HG03342 (cell line): Measurements from ENCODE around the gene MAPK14.
A peak's percentile ranks its signal among the peaks of the same experiment; 100 is the strongest.
"Not testable (repeated sequence)": the region's sequence is repeated elsewhere in the genome, so short reads cannot be mapped to it uniquely, and the experiment has no call there.

Experiments used
- ATAC-seq: cut with Tn5 transposase; IDR thresholded peaks from one replicate; pipeline ENCODE4 v1.9.1; 2021; ENCODE audit warnings: mild to moderate bottlenecking, moderate library complexity; ENCODE audit not compliant: unreplicated experiment

Gene MAPK14

DNA sequence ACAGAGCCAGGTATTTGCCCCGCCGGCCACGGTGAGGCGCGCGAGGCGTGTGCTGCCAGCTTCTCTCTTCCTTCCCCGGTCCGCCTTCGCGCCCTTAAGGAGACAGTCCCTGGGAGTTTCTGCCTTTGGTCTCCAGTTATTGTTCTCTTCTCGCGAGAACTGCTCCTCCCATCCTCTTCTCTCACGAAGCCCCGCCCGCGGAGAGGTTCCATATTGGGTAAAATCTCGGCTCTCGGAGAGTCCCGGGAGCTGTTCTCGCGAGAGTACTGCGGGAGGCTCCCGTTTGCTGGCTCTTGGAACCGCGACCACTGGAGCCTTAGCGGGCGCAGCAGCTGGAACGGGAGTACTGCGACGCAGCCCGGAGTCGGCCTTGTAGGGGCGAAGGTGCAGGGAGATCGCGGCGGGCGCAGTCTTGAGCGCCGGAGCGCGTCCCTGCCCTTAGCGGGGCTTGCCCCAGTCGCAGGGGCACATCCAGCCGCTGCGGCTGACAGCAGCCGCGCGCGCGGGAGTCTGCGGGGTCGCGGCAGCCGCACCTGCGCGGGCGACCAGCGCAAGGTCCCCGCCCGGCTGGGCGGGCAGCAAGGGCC is at the start of gene MAPK14:
Gene MAPK14, plus strand, starts transcription at position 308 of the 587 bp plus-strand sequence. CDS start 350 bp downstream, outside the sequence.
- peak; percentile 88 for ATAC-seq

DNA sequence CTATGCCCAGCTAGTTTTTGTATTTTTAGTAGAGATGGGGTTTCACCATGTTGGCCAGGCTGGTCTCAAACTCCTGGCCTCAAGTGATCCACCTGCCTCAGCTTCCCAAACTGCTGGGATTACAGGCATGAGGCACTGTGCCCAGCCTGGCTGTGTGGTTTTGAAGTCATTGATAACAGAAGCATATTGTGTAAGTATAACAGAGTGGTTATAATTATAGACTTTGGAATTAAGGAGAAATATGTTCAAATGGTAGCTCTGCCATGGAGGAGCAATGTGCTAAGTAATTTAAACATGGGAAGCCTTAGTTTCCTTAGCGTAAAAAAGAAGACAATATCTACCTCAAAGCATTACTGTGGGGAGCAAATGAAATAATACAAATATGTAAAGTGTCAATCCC is 47.5 kb upstream of the MAPK14 start:
- not testable (repeated sequence) for ATAC-seq

DNA sequence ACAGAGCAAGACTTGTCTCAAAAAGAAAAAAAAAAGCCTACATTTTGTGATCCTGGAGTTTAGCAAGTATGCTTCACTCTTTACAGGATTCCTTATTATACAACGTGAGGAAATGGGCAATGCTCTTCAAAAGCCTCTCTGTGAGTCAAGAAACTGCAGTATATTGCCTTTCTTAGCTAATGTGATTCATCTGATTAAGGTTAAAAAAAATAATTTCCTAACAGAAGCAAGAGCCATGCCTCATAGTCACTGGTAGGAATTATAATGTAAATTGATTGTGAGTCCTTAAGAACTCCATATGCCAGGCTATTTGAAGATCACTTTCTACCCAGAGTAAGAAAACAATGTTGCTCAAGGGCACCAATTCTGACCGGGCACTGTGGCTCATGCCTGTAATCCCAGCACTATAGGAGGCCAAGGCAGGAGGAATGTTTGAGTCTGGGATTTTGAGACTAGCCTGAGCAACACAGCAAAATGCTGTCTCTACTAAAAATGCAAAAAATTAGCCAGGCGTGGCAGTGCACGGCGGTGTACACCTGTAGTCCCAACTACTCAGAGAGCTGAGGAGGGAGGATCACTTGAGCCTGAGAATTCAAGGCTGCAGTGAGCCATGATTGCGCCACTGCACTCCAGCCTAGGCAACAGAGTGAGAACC is 46.5 kb upstream of the MAPK14 start:
- no peak for ATAC-seq

DNA sequence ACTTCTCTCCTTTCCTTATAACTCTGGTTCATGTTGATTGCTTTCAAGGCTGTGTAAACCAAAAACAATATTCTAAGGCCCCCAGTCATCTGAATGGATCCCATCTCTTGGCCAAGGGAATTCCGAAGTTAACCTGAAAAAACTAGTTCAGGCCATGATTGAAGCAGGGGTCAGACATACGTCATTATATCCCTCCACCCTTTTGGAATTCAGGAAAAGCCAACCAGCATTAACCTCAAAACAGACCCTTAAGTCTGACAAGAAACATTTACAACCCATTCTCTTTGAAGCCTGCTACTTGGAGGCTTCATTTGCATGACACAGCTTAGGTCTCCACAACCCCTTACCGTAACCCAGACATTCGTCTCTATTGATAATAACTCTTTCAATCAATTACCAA is 42.9 kb upstream of the MAPK14 start:
- no peak for ATAC-seq

DNA sequence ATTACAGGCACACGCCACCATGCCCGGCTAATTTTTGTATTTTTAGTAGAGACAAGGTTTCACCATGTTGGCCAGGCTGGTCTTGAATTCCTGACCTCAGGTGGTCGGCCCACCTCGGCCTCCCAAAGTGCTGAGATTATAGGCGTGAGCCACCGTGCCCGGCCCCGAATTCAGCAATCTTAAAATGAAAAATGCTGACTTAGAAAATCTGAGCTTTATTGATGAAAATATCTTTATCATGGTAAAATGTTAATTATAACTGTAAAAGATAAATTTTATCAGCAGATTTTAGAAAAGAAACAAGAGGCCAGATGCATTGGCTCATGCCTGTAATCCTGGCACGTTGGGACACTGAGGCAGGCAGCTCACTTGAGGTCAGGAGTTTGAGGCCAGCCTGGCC is 39.6 kb upstream of the MAPK14 start:
- not testable (repeated sequence) for ATAC-seq

DNA sequence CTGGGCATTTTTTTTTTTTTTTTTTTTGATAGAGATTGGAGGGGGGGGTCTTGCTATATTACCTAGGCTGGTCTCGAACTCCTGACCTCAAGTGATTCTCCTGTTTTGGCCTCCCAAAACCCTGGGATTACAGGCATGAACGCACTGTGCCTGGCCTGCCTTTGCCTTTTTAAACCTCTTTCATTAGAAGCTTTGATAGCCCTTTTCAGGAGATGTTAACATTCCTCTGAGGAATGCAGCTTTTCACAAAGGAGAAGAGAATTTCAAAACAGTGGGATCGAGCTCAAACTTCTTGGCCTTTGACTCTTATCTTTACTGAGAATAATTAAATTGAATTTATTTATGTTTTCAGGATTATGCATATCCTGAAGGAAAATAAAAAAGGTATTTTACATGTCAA is 34.5 kb upstream of the MAPK14 start:
- ATAC-seq, result no peak

DNA sequence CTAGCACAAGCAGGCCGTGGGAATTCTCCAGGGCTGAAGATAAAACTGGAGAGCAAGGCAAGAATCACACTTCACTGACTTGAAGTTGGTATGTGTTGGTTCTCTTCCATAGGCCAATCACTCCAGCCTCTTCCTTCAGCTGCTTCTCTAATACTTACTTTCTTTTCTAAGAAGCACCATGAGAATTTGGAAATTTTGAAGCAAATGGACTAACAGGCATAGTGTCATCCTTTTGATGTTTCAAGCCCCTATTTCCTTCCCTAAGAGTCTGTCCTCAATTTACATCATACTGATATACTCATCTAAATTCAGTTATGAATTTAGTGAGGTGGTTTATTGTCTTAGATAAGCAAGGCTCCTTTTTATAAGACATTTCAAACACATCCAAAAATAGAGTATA is 27.2 kb upstream of the MAPK14 start:
- ATAC-seq, result no peak

DNA sequence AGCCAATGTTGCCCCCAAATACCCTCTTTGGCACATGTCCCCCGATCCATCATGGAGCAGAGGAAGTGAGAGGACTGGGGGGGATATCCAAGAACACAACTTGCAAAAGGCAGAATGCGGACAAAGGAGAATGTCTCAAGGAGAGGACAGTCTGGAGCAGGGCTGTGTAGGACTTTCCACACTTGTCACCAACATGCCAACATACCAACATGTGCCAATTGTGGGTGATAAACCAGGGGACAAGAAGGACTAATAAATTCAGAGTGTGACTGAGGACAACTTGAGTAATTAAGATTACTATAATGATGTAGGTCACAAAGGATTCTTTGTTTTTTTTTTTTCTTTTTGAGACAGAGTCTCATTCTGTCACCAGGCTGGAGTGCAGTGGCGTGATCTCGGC is 11.9 kb upstream of the MAPK14 start:
- ATAC-seq, result no peak

DNA sequence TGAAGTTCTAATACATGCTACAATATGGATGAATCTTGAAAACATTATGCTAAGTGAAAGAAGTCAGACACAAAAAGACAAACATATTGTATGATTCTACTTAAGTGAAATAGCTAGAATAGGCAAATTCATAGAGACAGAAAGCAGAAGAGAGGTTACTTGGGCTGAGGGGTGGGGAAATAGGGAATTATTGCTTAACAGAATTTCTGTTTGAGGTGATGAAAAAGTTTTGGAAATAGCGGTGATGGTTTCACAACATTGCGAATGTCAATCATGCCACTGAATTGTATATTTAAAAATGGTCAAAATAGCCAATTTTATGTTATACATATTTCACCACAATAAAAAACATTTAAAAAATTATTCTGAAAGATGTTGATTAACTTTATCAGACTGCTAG is 9.3 kb upstream of the MAPK14 start:
- ATAC-seq, result no peak

DNA sequence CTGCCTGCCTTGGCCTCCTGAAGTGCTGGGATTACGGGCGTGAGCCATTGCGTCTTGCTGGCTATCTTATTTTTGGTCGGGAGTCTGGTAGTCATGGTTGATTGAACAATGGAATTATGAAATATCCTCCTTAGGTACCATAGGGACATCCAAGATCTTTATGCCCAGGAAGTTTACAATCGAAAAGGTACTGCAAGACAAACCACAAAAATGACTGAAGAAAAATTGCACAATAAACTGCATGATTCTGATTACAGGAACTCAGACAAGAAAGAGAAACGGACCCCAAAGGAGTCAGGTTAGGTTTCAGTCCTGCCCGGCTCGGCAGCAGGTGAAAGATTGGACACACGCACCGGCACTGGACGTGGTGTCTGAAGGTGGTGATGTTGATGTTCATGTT is 8.4 kb upstream of the MAPK14 start:
- no peak for ATAC-seq

DNA sequence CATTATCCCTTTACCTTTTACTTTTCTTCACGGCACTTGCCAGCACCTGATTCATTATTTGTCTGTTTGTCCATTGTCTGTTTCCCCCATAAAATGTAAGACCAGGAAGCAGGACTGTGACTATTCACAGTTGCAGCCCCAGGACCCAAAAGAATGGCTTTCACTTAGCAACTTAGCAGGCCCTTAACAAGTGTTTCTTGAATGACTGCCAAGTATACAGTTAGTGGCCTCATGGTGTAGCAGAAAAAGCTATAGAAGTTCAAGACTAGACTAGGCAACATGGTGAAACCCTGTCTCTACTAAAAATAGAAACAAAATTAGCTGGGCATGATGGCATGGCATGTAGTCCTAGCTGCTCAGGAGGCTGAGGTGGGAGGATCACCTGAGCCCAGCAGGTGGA is 7.5 kb upstream of the MAPK14 start:
- no peak for ATAC-seq

DNA sequence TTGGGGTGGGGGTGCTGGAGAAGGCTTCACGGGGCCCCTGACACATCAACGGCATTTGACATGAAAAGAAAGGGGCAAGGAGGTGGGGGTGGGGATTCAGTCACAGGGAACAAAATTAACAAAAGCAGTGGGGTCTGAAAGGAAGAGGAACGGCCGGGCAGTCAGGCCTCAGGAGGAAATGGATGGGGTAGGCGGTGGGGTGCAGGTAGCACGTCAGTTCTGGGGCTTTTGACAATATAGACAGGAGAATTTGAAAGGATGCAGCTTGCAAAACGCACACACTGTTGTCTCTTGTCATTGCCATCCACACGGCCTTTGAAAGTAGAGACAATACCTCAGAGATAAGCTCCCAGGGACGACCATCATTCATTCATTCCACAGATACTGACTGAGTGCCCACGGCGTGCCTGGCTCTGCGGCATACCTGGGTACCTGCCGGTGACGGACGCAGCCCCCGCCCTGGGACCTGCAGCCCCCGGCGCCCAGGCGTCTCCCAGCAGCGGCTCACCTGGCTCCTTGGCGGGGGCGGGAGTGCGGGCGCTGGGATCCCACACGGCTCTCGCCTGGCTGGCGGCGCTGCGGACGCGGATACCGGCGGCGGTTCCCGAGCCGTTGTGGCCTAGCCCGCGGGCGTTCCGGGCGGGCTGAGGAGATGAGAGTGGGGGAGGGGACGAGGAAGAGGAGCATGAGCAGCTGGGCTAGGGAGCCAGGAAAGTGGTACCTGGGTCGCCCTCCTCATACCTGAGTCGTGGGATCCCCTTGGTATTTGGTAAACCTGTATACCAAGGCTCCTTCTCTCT is 3.4 kb upstream of the MAPK14 start, which contains the start of gene SLC26A8:
Gene SLC26A8, minus strand, starts transcription at position 646 of the 800 bp plus-strand sequence. CDS start 4,934 bp downstream, outside the sequence.
- no peak for ATAC-seq

DNA sequence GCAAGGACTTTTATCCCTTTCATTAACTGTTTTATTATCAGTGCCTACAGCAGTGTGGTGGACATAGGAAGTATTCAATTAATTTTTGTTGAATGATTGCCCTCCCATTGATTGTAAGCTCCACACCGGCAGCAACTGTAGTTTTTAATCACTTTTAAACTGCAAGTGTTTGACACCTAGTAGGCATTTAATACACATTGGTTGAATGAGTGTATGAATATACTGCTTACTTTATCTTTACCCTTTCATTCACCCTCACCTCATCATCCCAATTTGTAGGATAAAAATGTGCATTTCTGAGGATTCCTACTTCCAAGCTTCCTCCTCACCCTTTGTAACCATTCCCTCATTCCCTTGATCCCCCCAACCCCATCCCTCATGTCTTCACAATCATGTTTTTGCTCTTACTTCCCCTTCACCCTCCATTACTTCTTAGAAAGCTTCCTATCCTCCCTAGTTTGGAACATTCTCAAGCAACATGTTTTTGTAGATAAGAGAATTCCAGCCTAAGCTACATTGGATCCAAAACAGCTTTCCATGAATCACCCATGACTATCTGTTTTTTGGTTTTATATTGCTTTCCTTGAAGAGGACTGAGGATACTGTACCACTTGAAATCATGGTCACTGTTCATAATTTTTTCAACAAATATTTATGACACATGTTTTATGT is 2.2 kb upstream of the MAPK14 start:
- no peak for ATAC-seq

DNA sequence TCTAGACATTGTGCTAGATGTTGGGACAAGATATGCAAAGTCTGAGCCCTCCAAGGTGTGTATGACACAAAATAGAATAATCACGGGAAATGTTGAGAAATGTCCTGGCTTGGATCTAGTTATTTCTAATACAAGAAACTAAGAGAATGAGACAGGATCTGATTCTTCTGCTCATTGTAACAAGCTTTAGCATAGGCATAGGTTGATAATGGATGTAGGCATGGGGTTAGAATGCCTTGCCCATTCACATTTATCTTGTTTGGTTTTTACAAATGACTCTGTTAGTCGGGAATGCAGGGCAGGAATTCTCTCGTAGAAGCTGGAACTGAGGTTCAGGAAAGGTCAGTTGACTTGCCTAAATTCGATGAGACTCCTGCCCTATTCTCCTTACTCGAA is 1.7 kb upstream of the MAPK14 start:
- ATAC-seq, result no peak

DNA sequence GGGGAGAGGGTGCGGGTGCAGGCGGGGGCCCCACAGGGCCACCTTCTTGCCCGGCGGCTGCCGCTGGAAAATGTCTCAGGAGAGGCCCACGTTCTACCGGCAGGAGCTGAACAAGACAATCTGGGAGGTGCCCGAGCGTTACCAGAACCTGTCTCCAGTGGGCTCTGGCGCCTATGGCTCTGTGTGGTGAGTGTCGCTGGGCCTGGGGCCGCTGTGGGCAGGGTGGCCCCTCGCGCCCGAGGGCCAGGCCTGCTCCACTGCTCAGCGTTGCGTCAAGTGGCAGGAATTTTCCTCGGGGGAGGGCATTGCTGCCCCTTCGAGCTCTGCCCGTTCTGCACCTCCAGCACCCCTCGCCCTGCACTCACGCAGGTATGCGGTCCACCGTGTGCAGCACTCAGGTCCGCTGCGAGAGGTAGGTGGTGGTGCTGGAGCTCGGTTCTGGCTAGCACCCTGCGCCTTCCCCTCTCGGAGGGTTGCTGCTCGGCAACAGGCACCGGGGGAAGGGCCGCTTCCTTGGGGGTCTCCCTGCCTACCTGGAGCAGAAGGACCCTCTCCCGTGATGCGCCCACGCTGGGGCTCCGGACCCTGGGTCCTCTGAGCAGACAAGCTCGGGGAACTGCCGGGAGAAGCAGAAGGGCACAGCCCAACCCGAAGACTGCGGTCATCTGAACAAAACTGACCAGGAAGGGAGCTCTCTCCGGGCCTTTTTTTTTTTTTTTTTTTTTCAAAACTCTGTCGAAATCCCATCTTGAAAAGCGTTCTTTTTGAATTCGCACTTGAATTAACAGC is 674 bp downstream of the MAPK14 start:
- ATAC-seq, result peak; percentile 20

DNA sequence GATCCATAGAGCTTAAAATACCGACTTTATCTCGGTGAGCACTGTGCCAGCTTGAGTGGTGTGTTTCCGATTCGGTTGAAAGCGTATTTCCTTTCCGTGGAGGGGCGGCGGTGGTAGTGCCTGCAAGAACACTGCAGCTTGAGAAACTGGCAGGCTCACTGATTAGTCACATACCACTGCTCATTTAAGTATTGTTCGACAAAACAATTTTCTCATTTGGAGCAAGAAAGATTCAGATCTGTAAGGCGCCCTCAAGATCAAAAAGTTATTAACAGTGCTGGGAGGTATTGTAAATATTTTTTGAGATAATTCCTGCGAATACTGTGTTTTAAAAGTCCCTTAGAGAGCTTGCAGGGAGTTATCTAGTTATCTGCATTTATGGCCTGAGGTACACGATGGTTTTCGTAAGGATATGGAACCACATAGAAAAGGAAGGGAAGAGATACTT is 1.3 kb downstream of the MAPK14 start:
- ATAC-seq, result no peak

DNA sequence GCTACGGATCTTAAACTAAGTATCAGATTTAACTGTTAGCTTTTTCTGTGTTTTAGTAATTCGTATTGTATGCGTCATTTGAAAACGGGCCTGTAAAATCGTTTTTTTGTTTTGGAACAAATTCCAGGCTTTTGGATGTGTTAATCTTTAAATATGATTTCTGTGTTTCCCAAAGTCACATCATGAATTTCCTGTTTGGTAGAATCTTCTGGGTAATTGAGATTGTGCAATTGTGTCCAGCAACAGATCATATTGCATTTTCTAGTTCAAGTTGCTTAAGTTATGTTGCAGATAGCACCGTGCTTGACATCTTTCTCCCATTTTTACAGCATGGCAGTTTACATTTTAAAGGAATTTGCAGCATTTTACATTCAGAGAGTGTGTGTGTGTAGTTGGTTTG is 1.9 kb downstream of the MAPK14 start:
- ATAC-seq, result no peak

DNA sequence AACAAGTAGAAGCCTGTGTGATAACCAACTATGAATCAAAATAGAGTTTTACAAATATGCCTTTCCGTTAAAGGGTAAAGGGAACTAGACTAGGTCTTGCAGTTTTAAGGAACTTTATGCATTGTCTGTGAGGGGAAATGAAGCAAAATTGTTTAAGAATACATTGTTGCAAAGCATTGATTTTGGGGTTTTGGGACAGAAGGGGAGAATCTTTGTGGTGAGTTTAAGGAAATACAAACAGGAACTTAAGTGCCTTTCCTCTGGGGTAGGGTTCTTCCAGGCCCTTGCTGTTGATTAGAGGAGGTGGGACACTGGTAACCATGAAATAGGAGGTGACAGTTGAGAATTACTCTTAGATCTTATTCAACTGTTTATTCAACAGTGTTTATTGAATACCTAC is 4.7 kb downstream of the MAPK14 start:
- ATAC-seq, result no peak

DNA sequence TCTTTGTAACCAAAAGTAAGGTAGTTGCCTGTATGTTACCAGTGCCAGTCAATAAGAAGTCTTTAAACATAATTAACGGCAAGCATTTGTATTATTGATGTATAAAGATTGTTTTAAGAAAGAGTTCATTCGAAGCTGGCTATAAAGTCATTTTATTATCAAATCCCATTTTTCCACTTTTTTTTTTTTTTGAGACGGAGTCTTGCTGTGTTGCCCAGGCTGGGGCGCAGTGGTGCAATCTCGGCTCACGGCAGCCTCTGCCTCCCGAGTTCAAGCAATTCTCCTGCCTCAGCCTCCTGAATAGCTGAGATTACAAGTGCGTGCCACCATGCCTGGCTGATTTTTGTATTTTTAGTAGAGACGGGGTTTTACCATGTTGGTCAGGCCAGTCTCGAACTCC is 5.5 kb downstream of the MAPK14 start:
- not testable (repeated sequence) for ATAC-seq

DNA sequence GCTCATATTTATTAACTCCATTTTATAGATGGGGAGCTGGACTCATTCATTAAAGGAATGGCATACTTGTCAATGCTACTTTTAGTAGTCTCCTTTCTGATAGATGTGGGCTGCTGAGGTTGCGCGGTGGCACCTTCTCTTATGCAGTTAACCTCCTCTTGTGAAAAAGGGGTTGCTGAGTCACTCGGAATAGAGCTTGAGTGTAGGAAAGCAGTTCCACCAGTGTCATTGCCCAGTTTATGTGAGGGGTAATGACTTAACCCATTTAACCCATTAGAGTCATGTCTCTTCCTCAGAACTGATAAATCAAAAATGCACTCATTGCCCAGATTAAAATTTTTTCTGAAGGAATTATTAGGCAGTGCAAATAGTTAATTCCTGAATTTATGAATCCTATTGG is 6.3 kb downstream of the MAPK14 start:
- ATAC-seq, result no peak

DNA sequence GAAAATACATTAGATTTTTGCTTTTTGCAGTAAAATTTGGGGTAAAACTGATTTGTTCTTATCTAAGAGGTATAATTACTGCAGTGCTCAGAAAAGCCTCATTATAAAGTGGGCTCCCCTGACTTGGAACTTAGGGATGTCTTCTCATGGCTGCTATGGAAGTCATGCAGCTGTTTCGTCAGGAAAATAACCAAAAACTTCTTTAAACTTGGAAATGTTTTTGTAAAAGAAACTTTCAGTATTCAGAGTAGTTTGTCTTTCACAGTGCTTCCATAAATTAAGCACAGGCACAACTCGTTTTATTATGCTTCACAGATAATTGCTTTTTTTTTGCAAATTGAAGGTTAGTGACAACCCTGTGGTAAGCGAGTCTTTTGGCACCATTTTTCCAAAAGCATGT is 6.8 kb downstream of the MAPK14 start:
- no peak for ATAC-seq
